ENCODE results near the gene PRKCH.
"Not testable (repeated sequence)": the region's sequence is repeated elsewhere in the genome, so short reads cannot be mapped to it uniquely, and the experiment has no call there.

The PRKCH gene

GRCh38 chr14:61396694-61397093, 75.3 kb downstream of the PRKCH start:
- no peak for FAIRE-seq

- no peak for FAIRE-seq
Observed at GRCh38 chr14:61397615-61398014, 76.2 kb downstream of the PRKCH start.

GRCh38 chr14:61398221-61398620, 76.8 kb downstream of the PRKCH start:
- FAIRE-seq = no peak

GRCh38 chr14:61399365-61399764, 78.0 kb downstream of the PRKCH start:
- no peak for FAIRE-seq

- FAIRE-seq = no peak
Observed at GRCh38 chr14:61401461-61401860, 80.1 kb downstream of the PRKCH start.

GRCh38 chr14:61403411-61403810, 82.0 kb downstream of the PRKCH start:
- FAIRE-seq = no peak

- no peak for FAIRE-seq
Observed at GRCh38 chr14:61404637-61405036, 83.3 kb downstream of the PRKCH start.

- no peak for FAIRE-seq
Observed at GRCh38 chr14:61406198-61406597, 84.8 kb downstream of the PRKCH start.

GRCh38 chr14:61406675-61407074, 85.3 kb downstream of the PRKCH start:
- no peak for FAIRE-seq

- FAIRE-seq = no peak
Observed at GRCh38 chr14:61408498-61408897, 87.1 kb downstream of the PRKCH start.

GRCh38 chr14:61409782-61410181, 88.4 kb downstream of the PRKCH start:
- no peak for FAIRE-seq

- FAIRE-seq = not testable (repeated sequence)
Observed at GRCh38 chr14:61415934-61416333, 94.6 kb downstream of the PRKCH start.

- no peak for FAIRE-seq
Observed at GRCh38 chr14:61416591-61416990, 95.2 kb downstream of the PRKCH start.

- no peak for FAIRE-seq
Observed at GRCh38 chr14:61417141-61417540, 95.8 kb downstream of the PRKCH start.

GRCh38 chr14:61417883-61418455, 96.6 kb downstream of the PRKCH start:
- no peak for FAIRE-seq

- FAIRE-seq = no peak
Observed at GRCh38 chr14:61418746-61419145, 97.4 kb downstream of the PRKCH start.

GRCh38 chr14:61419201-61419600, 97.8 kb downstream of the PRKCH start:
- no peak for FAIRE-seq

- FAIRE-seq = no peak
Observed at GRCh38 chr14:61420326-61420725, 98.9 kb downstream of the PRKCH start.

GRCh38 chr14:61421212-61421923, 100.0 kb downstream of the PRKCH start:
- no peak for FAIRE-seq

GRCh38 chr14:61426048-61426447, 104.7 kb downstream of the PRKCH start:
- no peak for FAIRE-seq

- FAIRE-seq = no peak
Observed at GRCh38 chr14:61428261-61428660, 106.9 kb downstream of the PRKCH start.

GRCh38 chr14:61429316-61429715, 107.9 kb downstream of the PRKCH start:
- FAIRE-seq = no peak

GRCh38 chr14:61430066-61430757, 108.8 kb downstream of the PRKCH start:
- FAIRE-seq = no peak

GRCh38 chr14:61433169-61433568, 111.8 kb downstream of the PRKCH start:
- no peak for FAIRE-seq
